Prostate gland (tissue), 2 donors: ENCODE results near the gene PCID2. TPM values are rescaled to one million over a fixed set of nuclear protein-coding genes. Genes with fewer than 3 reads are reported as not detected.

ENCODE experiments used
- DNase-seq: peaks from one replicate; pipeline ENCODE4 v3.0.0-alpha.2; 2019; ENCODE audit warnings: low spot score
- H3K27ac ChIP-seq, 2 donors: fragments of 200-600 bp; sonication (generic); 2 replicates each; pipeline ENCODE4 v1.5.1; 2017 to 2019
- H3K27me3 ChIP-seq: fragments of 200-600 bp; sonication (generic); replicated peaks from 2 replicates; pipeline ENCODE4 v1.5.1; 2019; ENCODE audit not compliant: insufficient read depth
- H3K36me3 ChIP-seq, 2 donors: fragments of 200-600 bp; sonication (generic); 1 replicate in 1 of 2; 2 replicates in 1 of 2; pipeline versions ENCODE4 v1.5.1 to v1.8.1; 2017 to 2019
- H3K4me1 ChIP-seq: fragments of 200-600 bp; sonication (generic); replicated peaks from 2 replicates; pipeline ENCODE4 v1.5.1; 2019
- H3K4me3 ChIP-seq, 2 donors: fragments of 200-600 bp; sonication (generic); 2 replicates each; pipeline ENCODE4 v1.5.1; 2017 to 2019
- H3K9me3 ChIP-seq: fragments of 200-600 bp; sonication (generic); 2 replicates; pipeline ENCODE4 v1.5.1; 2017
- CTCF ChIP-seq, 4 experiments: fragments of 200-600 bp in 2 of 4; fragments of 450-650 bp in 2 of 4; sonication (generic) in 2 of 4; IDR thresholded peaks; 1 replicate in 3 of 4; 2 replicates in 1 of 4; pipeline ENCODE4 v1.5.1; 2016 to 2019; ENCODE audit warnings: antibody characterized with exemption in 4 of 4, mild to moderate bottlenecking in 2 of 4, moderate library complexity in 2 of 4
- POLR2A ChIP-seq: fragments of 450-650 bp; IDR thresholded peaks from one replicate; pipeline ENCODE4 v1.6.1; 2016; ENCODE audit warnings: antibody characterized with exemption, mild to moderate bottlenecking
- POLR2AphosphoS5 ChIP-seq: sonication (generic); formaldehyde crosslinking; IDR thresholded peaks from one replicate; pipeline ENCODE4 v1.6.1; 2017; ENCODE audit warnings: antibody characterized with exemption
- WGBS: methylation state at CpG from one replicate; pipeline ENCODE4 v1.1.5; 2018; 5-methylcytosine and 5-hydroxymethylcytosine counted together
- intact Hi-C: fragments of 100-400 bp; cut with DNase I; formaldehyde crosslinking; loops from one replicate; pipeline ENCODE4 v1.14.2; 2022
- total RNA-seq, 2 donors: library from RNA; depleted of rRNA; stranded (reverse); fragments of >200 nt; gene quantifications; one replicate each; pipeline ENCODE4 v1.1.0, GENCODE V29; 2016

Gene PCID2
- total RNA-seq, 2 donors from 2014 or later, result 47.7 to 48.6 TPM

GRCh38 chr13:113178070-113178895, 30.2 kb downstream of the PCID2 start:
- 87% methylated on average over 25 of the region's 25 CpGs for WGBS
- no peak for DNase-seq

GRCh38 chr13:113176822-113177221, 31.6 kb downstream of the PCID2 start:
- no peak for TF ChIP-seq CTCF (IDR thresholded peaks at IDR 0.05)
- no peak for TF ChIP-seq POLR2A
- TF ChIP-seq POLR2AphosphoS5, result no peak
- intact Hi-C loops, result no loop called here
- WGBS, result 96% methylated on average over 12 of the region's 14 CpGs

More at GRCh38 chr13:113178070-113178895, 30.2 kb downstream of the PCID2 start:
- TF ChIP-seq POLR2A (no peak), CTCF (IDR thresholded peaks at IDR 0.05) (no peak), POLR2AphosphoS5 (no peak)
- no peaks in the 10 kb centered on the region for H3K27me3 ChIP-seq
- H3K36me3 ChIP-seq, result peaks cover 0 to 22% of the 10 kb centered on the region in 2 donors
- H3K9me3 ChIP-seq, result no peaks in the 10 kb centered on the region
- no peak overlapping the region for H3K4me3 ChIP-seq
- intact Hi-C loops, result no loop called here
- H3K27ac ChIP-seq, result no peak overlapping the region
- H3K4me1 ChIP-seq, result no peaks in the 10 kb centered on the region

GRCh38 chr13:113176280-113176679, 32.2 kb downstream of the PCID2 start:
- DNase-seq, result no peak
- WGBS, result 73% methylated on average over 5 of the region's 5 CpGs
- Histone ChIP-seq H3K27ac (no peak overlapping the region), H3K36me3 (peaks cover 0 to 22% of the 10 kb centered on the region in 2 donors), H3K27me3 (no peaks in the 10 kb centered on the region), H3K9me3 (no peaks in the 10 kb centered on the region), H3K4me1 (no peaks in the 10 kb centered on the region), H3K4me3 (no peak overlapping the region)
- TF ChIP-seq POLR2A, result no peak
- TF ChIP-seq POLR2AphosphoS5, result no peak
- TF ChIP-seq CTCF (IDR thresholded peaks at IDR 0.05), result no peak
- intact Hi-C loops, result no loop called here

More at GRCh38 chr13:113176822-113177221, 31.6 kb downstream of the PCID2 start:
- no peak for DNase-seq
- Histone ChIP-seq H3K36me3 (peaks cover 0 to 22% of the 10 kb centered on the region in 2 donors), H3K4me1 (no peaks in the 10 kb centered on the region), H3K27ac (no peak overlapping the region), H3K27me3 (no peaks in the 10 kb centered on the region), H3K9me3 (no peaks in the 10 kb centered on the region), H3K4me3 (no peak overlapping the region)

- no peak for DNase-seq
- H3K4me3 ChIP-seq, result no peak overlapping the region
- 92% methylated on average over 13 of the region's 13 CpGs for WGBS
- peaks cover 0 to 10% of the 10 kb centered on the region in 2 donors for H3K36me3 ChIP-seq
- intact Hi-C loops, result no loop called here
- no peaks in the 10 kb centered on the region for H3K9me3 ChIP-seq
- H3K27me3 ChIP-seq, result no peaks in the 10 kb centered on the region
- peaks cover 7% of the 10 kb centered on the region for H3K4me1 ChIP-seq
- no peak overlapping the region for H3K27ac ChIP-seq
- TF ChIP-seq POLR2AphosphoS5 (no peak), POLR2A (no peak), CTCF (IDR thresholded peaks at IDR 0.05) (no peak)
Measured at GRCh38 chr13:113172419-113172926, 36.0 kb downstream of the PCID2 start.
